GM23338 (cell line): ENCODE data around the gene TIAM1. TPM values are rescaled to one million over a fixed set of nuclear protein-coding genes. Genes with fewer than 3 reads are reported as not detected.

Experiments used
- ATAC-seq: fragments of 200-7000 bp; cut with Tn5 transposase; 3 replicates; pipeline ENCODE4 v1.9.1; 2020
- DNase-seq: peaks from one replicate; pipeline ENCODE4 v3.0.0-alpha.2; 2015; ENCODE audit warnings: low spot score
- H2AFZ ChIP-seq: fragments of 200-600 bp; sonication (generic); 2 replicates; pipeline ENCODE4 v1.8.0; 2016; ENCODE audit warnings: antibody characterized with exemption, mild to moderate bottlenecking, moderate library complexity
- H3F3A ChIP-seq: fragments of 200-600 bp; sonication (generic); replicated peaks from 2 replicates; pipeline ENCODE4 v1.8.0; 2017; ENCODE audit warnings: antibody characterized with exemption, mixed run types, low read depth
- H3K27ac ChIP-seq: fragments of 200-600 bp; sonication (generic); 2 replicates; pipeline ENCODE4 v1.6.1; 2016; ENCODE audit warnings: low read depth
- H3K27me3 ChIP-seq: fragments of 200-600 bp; sonication (generic); 2 replicates; pipeline ENCODE4 v1.8.0; 2016; ENCODE audit warnings: mild to moderate bottlenecking, mixed run types, moderate library complexity; ENCODE audit not compliant: insufficient read depth
- H3K36me3 ChIP-seq: fragments of 200-600 bp; sonication (generic); 2 replicates; pipeline ENCODE4 v1.8.0; 2016; ENCODE audit warnings: mild to moderate bottlenecking; ENCODE audit not compliant: insufficient read depth
- H3K4me1 ChIP-seq: fragments of 200-600 bp; sonication (generic); 2 replicates; pipeline ENCODE4 v1.8.0; 2016; ENCODE audit warnings: mild to moderate bottlenecking, moderate library complexity; ENCODE audit not compliant: insufficient read depth
- H3K4me2 ChIP-seq: fragments of 200-600 bp; sonication (generic); 2 replicates; pipeline ENCODE4 v1.7.1; 2017; ENCODE audit warnings: mixed run types
- H3K4me3 ChIP-seq: fragments of 200-600 bp; sonication (generic); 2 replicates; pipeline ENCODE4 v1.6.1; 2016; ENCODE audit warnings: mixed run types
- H3K79me2 ChIP-seq: fragments of 200-600 bp; sonication (generic); replicated peaks from 2 replicates; pipeline ENCODE4 v1.8.0; 2017; ENCODE audit warnings: mild to moderate bottlenecking; ENCODE audit not compliant: insufficient read depth
- H3K9me2 ChIP-seq: fragments of 200-600 bp; sonication (generic); 2 replicates; pipeline ENCODE4 v1.8.0; 2017; ENCODE audit not compliant: insufficient read depth
- H4K20me1 ChIP-seq: fragments of 200-600 bp; sonication (generic); replicated peaks from 2 replicates; pipeline ENCODE4 v1.8.0; 2017; ENCODE audit warnings: mild to moderate bottlenecking; ENCODE audit not compliant: insufficient read depth
- H3K27ac Mint-ChIP-seq: 2 replicates; pipeline ENCODE4 v1.8.0; 2020; ENCODE audit warnings: inconsistent platforms, mild to moderate bottlenecking, moderate library complexity, mixed read lengths
- H3K27me3 Mint-ChIP-seq: 3 replicates; pipeline ENCODE4 v1.8.0; 2022; ENCODE audit warnings: low read depth, mild to moderate bottlenecking, moderate library complexity, mixed read lengths, inconsistent platforms; ENCODE audit not compliant: insufficient read depth, poor library complexity
- H3K36me3 Mint-ChIP-seq: 3 replicates; pipeline ENCODE4 v1.8.0; 2021; ENCODE audit warnings: low read depth, mild to moderate bottlenecking, inconsistent platforms, moderate library complexity, mixed read lengths
- H3K4me1 Mint-ChIP-seq: 3 replicates; pipeline ENCODE4 v1.8.0; 2020; ENCODE audit warnings: mild to moderate bottlenecking, inconsistent platforms, mixed read lengths
- H3K4me3 Mint-ChIP-seq: 3 replicates; pipeline ENCODE4 v1.8.0; 2021; ENCODE audit warnings: moderate library complexity, mild to moderate bottlenecking, inconsistent platforms, mixed read lengths
- H3K9me3 Mint-ChIP-seq: 3 replicates; pipeline ENCODE4 v1.8.0; 2020; ENCODE audit warnings: moderate library complexity, mild to moderate bottlenecking, inconsistent platforms, mixed read lengths
- CREB1 ChIP-seq: fragments of 250-450 bp; sonication (Bioruptor Pico); IDR thresholded peaks from 2 replicates; pipeline ENCODE4 v1.5.0; 2020; ENCODE audit warnings: low read depth, mild to moderate bottlenecking, moderate library complexity
- EZH2phosphoT487 ChIP-seq: fragments of 200-600 bp; sonication (generic); IDR thresholded peaks from one replicate; pipeline ENCODE4 v1.8.1; 2018; ENCODE audit warnings: antibody characterized with exemption; ENCODE audit not compliant: unreplicated experiment
- NANOG ChIP-seq: IDR thresholded peaks from 2 replicates; pipeline ENCODE4 v1.6.1; 2016; ENCODE audit warnings: antibody characterized with exemption, borderline replicate concordance
- STAT1 ChIP-seq: IDR thresholded peaks from one replicate; pipeline ENCODE4 v1.6.1; 2016; ENCODE audit warnings: antibody characterized with exemption; ENCODE audit not compliant: unreplicated experiment
- polyA plus RNA-seq: library from polyadenylated mRNA; unstranded; fragments of >200 nt; fragmentation: Nextera tagmentation; extraction: Ambion mirVana; gene quantifications from 2 replicates; pipeline ENCODE4 v1.2.1, GENCODE V29; 2016
- total RNA-seq: library from RNA; depleted of rRNA; stranded (reverse); fragments of >200 nt; shearing (Covaris generic); gene quantifications from 2 replicates; pipeline ENCODE4 v1.2.3, GENCODE V29; 2014
- TF ChIP-seq, protein P1 (sequence below): IDR thresholded peaks from one replicate; pipeline ENCODE4 v1.6.1; 2018; ENCODE audit warnings: antibody characterized with exemption; ENCODE audit not compliant: unreplicated experiment
- TF ChIP-seq, protein P2 (sequence below): fragments of 250-450 bp; sonication (Bioruptor Pico); IDR thresholded peaks from 2 replicates; pipeline ENCODE4 v1.5.0; 2020; ENCODE audit warnings: mild to moderate bottlenecking, moderate library complexity
- TF ChIP-seq, protein P3 (sequence below): IDR thresholded peaks from 2 replicates; pipeline ENCODE4 v1.6.1; 2016; ENCODE audit warnings: antibody characterized with exemption

Gene TIAM1
- total and polyA plus RNA-seq, 2 experiments from 2014 or later, result 18.5 to 20.0 TPM

DNA sequence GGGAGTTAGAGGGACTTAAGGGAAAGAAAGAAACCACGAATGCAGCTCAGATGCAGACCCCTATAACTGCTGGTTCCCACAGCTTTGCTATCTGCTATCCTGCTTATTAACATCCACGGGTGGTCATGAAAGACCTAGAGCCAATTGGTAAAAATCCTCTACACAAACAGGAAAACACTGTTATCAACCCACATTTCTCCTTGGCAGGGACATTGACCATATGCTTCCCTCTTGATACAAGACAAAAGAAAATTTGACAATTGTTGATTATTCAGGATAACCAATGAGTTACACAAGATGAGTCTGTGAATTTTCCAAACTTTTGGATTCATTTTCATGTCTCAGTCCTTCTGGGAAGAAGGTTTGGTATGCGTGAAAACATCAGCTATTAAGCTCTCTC lies 90.4 kb downstream of the TIAM1 start (continued):
- TF ChIP-seq, protein P1, sequence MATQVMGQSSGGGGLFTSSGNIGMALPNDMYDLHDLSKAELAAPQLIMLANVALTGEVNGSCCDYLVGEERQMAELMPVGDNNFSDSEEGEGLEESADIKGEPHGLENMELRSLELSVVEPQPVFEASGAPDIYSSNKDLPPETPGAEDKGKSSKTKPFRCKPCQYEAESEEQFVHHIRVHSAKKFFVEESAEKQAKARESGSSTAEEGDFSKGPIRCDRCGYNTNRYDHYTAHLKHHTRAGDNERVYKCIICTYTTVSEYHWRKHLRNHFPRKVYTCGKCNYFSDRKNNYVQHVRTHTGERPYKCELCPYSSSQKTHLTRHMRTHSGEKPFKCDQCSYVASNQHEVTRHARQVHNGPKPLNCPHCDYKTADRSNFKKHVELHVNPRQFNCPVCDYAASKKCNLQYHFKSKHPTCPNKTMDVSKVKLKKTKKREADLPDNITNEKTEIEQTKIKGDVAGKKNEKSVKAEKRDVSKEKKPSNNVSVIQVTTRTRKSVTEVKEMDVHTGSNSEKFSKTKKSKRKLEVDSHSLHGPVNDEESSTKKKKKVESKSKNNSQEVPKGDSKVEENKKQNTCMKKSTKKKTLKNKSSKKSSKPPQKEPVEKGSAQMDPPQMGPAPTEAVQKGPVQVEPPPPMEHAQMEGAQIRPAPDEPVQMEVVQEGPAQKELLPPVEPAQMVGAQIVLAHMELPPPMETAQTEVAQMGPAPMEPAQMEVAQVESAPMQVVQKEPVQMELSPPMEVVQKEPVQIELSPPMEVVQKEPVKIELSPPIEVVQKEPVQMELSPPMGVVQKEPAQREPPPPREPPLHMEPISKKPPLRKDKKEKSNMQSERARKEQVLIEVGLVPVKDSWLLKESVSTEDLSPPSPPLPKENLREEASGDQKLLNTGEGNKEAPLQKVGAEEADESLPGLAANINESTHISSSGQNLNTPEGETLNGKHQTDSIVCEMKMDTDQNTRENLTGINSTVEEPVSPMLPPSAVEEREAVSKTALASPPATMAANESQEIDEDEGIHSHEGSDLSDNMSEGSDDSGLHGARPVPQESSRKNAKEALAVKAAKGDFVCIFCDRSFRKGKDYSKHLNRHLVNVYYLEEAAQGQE, result no peak
- TF ChIP-seq CREB1 (CRISPR knock-in tag) (no peak), NANOG (no peak)
- TF ChIP-seq, protein P2, sequence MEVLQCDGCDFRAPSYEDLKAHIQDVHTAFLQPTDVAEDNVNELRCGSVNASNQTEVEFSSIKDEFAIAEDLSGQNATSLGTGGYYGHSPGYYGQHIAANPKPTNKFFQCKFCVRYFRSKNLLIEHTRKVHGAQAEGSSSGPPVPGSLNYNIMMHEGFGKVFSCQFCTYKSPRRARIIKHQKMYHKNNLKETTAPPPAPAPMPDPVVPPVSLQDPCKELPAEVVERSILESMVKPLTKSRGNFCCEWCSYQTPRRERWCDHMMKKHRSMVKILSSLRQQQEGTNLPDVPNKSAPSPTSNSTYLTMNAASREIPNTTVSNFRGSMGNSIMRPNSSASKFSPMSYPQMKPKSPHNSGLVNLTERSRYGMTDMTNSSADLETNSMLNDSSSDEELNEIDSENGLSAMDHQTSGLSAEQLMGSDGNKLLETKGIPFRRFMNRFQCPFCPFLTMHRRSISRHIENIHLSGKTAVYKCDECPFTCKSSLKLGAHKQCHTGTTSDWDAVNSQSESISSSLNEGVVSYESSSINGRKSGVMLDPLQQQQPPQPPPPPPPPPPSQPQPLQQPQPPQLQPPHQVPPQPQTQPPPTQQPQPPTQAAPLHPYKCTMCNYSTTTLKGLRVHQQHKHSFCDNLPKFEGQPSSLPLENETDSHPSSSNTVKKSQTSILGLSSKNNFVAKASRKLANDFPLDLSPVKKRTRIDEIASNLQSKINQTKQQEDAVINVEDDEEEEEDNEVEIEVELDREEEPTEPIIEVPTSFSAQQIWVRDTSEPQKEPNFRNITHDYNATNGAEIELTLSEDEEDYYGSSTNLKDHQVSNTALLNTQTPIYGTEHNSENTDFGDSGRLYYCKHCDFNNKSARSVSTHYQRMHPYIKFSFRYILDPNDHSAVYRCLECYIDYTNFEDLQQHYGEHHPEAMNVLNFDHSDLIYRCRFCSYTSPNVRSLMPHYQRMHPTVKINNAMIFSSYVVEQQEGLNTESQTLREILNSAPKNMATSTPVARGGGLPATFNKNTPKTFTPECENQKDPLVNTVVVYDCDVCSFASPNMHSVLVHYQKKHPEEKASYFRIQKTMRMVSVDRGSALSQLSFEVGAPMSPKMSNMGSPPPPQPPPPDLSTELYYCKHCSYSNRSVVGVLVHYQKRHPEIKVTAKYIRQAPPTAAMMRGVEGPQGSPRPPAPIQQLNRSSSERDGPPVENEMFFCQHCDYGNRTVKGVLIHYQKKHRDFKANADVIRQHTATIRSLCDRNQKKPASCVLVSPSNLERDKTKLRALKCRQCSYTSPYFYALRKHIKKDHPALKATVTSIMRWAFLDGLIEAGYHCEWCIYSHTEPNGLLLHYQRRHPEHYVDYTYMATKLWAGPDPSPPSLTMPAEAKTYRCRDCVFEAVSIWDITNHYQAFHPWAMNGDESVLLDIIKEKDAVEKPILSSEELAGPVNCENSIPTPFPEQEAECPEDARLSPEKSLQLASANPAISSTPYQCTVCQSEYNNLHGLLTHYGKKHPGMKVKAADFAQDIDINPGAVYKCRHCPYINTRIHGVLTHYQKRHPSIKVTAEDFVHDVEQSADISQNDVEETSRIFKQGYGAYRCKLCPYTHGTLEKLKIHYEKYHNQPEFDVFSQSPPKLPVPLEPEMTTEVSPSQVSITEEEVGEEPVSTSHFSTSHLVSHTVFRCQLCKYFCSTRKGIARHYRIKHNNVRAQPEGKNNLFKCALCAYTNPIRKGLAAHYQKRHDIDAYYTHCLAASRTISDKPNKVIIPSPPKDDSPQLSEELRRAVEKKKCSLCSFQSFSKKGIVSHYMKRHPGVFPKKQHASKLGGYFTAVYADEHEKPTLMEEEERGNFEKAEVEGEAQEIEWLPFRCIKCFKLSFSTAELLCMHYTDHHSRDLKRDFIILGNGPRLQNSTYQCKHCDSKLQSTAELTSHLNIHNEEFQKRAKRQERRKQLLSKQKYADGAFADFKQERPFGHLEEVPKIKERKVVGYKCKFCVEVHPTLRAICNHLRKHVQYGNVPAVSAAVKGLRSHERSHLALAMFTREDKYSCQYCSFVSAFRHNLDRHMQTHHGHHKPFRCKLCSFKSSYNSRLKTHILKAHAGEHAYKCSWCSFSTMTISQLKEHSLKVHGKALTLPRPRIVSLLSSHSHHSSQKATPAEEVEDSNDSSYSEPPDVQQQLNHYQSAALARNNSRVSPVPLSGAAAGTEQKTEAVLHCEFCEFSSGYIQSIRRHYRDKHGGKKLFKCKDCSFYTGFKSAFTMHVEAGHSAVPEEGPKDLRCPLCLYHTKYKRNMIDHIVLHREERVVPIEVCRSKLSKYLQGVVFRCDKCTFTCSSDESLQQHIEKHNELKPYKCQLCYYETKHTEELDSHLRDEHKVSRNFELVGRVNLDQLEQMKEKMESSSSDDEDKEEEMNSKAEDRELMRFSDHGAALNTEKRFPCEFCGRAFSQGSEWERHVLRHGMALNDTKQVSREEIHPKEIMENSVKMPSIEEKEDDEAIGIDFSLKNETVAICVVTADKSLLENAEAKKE, result no peak

DNA sequence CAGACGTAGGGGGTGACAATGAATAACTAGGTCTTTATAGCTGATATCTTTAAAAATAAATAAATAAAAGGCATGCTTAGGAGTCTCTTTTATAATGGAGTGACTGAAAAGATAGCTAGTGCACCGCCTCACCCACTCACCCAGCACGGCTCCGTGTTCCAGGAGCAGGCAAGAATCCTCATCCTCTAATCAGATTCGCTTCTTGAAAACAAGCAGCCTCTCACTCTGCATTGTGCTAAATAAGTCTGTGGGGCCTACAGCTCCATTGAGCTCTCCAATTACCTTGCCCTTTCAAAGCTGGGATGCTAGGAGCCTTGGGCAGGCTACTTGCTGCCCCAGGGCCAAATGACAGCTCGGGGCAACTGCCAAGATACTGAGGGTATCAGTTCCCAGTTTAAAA lies 91.5 kb downstream of the TIAM1 start:
- Histone ChIP-seq H3K9me2 (no peaks in the 10 kb centered on the region), H3K27ac (peak overlapping the region; percentile 8; the same call in 1 of the 2 replicates), H3K36me3 (no peaks in the 10 kb centered on the region), H2AFZ (no peak overlapping the region), H4K20me1 (no peaks in the 10 kb centered on the region; the same call in 1 of the 2 replicates), H3F3A (no peaks in the 10 kb centered on the region), H3K4me2 (peak overlapping the region; percentile 48; the same call in 1 of the 2 replicates), H3K27me3 (no peaks in the 10 kb centered on the region), H3K79me2 (no peaks in the 10 kb centered on the region), H3K4me3 (no peak overlapping the region), H3K4me1 (peaks cover 22% of the 10 kb centered on the region)
- H3K27ac Mint-ChIP-seq, result no peak overlapping the region
- DNase-seq (peak; percentile 27), ATAC-seq (peak; percentile 81)
- peaks cover 4% of the 10 kb centered on the region; the same call in 2 of the 3 replicates for H3K36me3 Mint-ChIP-seq
- H3K9me3 Mint-ChIP-seq, result no peaks in the 10 kb centered on the region
- H3K4me1 Mint-ChIP-seq, result peaks cover 35% of the 10 kb centered on the region
- H3K27me3 Mint-ChIP-seq, result peaks cover 4% of the 10 kb centered on the region
- H3K4me3 Mint-ChIP-seq, result no peak overlapping the region
- TF ChIP-seq STAT1 (no peak), CREB1 (CRISPR knock-in tag) (no peak), EZH2phosphoT487 (no peak)
- TF ChIP-seq, protein P3, sequence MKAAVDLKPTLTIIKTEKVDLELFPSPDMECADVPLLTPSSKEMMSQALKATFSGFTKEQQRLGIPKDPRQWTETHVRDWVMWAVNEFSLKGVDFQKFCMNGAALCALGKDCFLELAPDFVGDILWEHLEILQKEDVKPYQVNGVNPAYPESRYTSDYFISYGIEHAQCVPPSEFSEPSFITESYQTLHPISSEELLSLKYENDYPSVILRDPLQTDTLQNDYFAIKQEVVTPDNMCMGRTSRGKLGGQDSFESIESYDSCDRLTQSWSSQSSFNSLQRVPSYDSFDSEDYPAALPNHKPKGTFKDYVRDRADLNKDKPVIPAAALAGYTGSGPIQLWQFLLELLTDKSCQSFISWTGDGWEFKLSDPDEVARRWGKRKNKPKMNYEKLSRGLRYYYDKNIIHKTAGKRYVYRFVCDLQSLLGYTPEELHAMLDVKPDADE, result no peak
- TF ChIP-seq, protein P1, result no peak
